H1 (cell line): Measurements from ENCODE around the gene CFDP1. TPM values are rescaled to one million over a fixed set of nuclear protein-coding genes. Genes with fewer than 3 reads are reported as not detected.

Experiments
- CBX8 ChIP-seq: fragments of 300-800, 300-1000 bp; sonication (generic); IDR thresholded peaks from 2 replicates; pipeline ENCODE4 v1.7.1; 2016; ENCODE audit warnings: low read depth, low read length, borderline replicate concordance
- CEBPB ChIP-seq: IDR thresholded peaks from 2 replicates; pipeline ENCODE4 v1.6.1; 2012; ENCODE audit warnings: low read depth, low read length
- CTCF ChIP-seq, 3 experiments: IDR thresholded peaks; 1 replicate in 2 of 3; 2 replicates in 1 of 3; pipeline versions ENCODE4 v1.5.1 to v1.6.1; 2011; ENCODE audit warnings: low read length in 3 of 3, mild to moderate bottlenecking in 3 of 3, inconsistent platforms in 2 of 3, low read depth in 1 of 3, moderate library complexity in 1 of 3; ENCODE audit not compliant: insufficient read depth in 1 of 3; ENCODE audit errors: control extremely low read depth in 1 of 3
- EGR1 ChIP-seq: IDR thresholded peaks from 2 replicates; pipeline ENCODE4 v1.6.1; 2011; ENCODE audit warnings: low read depth, low read length, borderline replicate concordance
- GABPA ChIP-seq: IDR thresholded peaks from 2 replicates; pipeline ENCODE4 v1.6.1; 2011; ENCODE audit warnings: mild to moderate bottlenecking, low read length, moderate library complexity, borderline replicate concordance; ENCODE audit not compliant: insufficient read depth
- GTF2F1 ChIP-seq: IDR thresholded peaks from 2 replicates; pipeline ENCODE4 v1.6.1; 2012; ENCODE audit warnings: low read depth, low read length, improper control_type of control experiment, borderline replicate concordance
- HDAC2 ChIP-seq, 2 experiments: fragments of 300-600 bp in 1 of 2; sonication (generic) in 1 of 2; IDR thresholded peaks; 2 replicates each; pipeline ENCODE4 v1.6.1; 2011 to 2012; ENCODE audit warnings: low read depth in 2 of 2, low read length in 2 of 2, mild to moderate bottlenecking in 2 of 2, moderate library complexity in 2 of 2, borderline replicate concordance in 1 of 2, inconsistent platforms in 1 of 2
- JUND ChIP-seq: IDR thresholded peaks from 2 replicates; pipeline ENCODE4 v1.6.1; 2011; ENCODE audit warnings: mild to moderate bottlenecking, improper control_type of control experiment, low read length
- KDM4A ChIP-seq: IDR thresholded peaks from one replicate; pipeline ENCODE4 v1.7.1; 2012; ENCODE audit warnings: low read depth, mild to moderate bottlenecking, moderate library complexity, low read length, inconsistent platforms; ENCODE audit not compliant: severe bottlenecking
- POLR2A ChIP-seq, 2 experiments: IDR thresholded peaks; 1 replicate in 1 of 2; 2 replicates in 1 of 2; pipeline ENCODE4 v1.6.1; 2011; ENCODE audit warnings: low read depth in 2 of 2, low read length in 2 of 2, mild to moderate bottlenecking in 2 of 2; ENCODE audit errors: control extremely low read depth in 1 of 2
- POLR2AphosphoS5 ChIP-seq: IDR thresholded peaks from 2 replicates; pipeline ENCODE4 v1.6.1; 2011; ENCODE audit warnings: low read depth, low read length
- POU5F1 ChIP-seq: IDR thresholded peaks from 2 replicates; pipeline ENCODE4 v1.6.1; 2011; ENCODE audit warnings: low read depth, mild to moderate bottlenecking, low read length, moderate library complexity
- RNF2 ChIP-seq: fragments of 200-900, 300-1000 bp; sonication (generic); IDR thresholded peaks from 2 replicates; pipeline ENCODE4 v1.7.1; 2016; ENCODE audit warnings: borderline replicate concordance, low read depth, mild to moderate bottlenecking, antibody characterized with exemption, low read length; ENCODE audit not compliant: poor library complexity, severe bottlenecking; ENCODE audit errors: missing control alignments
- SIX5 ChIP-seq: IDR thresholded peaks from 2 replicates; pipeline ENCODE4 v1.6.1; 2011; ENCODE audit warnings: mild to moderate bottlenecking, low read depth, low read length
- SP4 ChIP-seq: IDR thresholded peaks from 2 replicates; pipeline ENCODE4 v1.6.1; 2012; ENCODE audit warnings: low read length, inconsistent platforms
- SRF ChIP-seq: IDR thresholded peaks from 2 replicates; pipeline ENCODE4 v1.6.1; 2011; ENCODE audit warnings: mild to moderate bottlenecking, low read depth, low read length, moderate library complexity
- polyA plus RNA-seq, 7 experiments: library from polyadenylated mRNA; depleted of rRNA in 3 of 7; stranded (reverse) in 5 of 7; unstranded in 2 of 7; fragments of >200 nt in 5 of 7; fragments of 200-250 nt in 2 of 7; gene quantifications; 1 replicate in 5 of 7; 2 replicates in 1 of 7; 4 replicates in 1 of 7; pipeline versions ENCODE4 v1.2.1 to v1.2.3, GENCODE V29; 2011 to 2013; ENCODE audit warnings: missing spikeins in 2 of 7, mixed read lengths in 2 of 7
- total RNA-seq: library from RNA; stranded (reverse); fragmentation: NEBNext Ultra II Directional; extraction: Animal tissue kit (Norgen Biotek cat#: 25700); gene quantifications from 2 replicates; pipeline ENCODE4 v1.2.1, GENCODE V29; 2021

Gene CFDP1
- total and polyA plus RNA-seq, 2 of the 8 experiments (the other 6 are each of a cell fraction or from before 2014, with no cell fraction given), result 25.5 to 77.3 TPM

- no peak for TF ChIP-seq HDAC2 (IDR thresholded peaks at IDR 0.05; ENCODE audit: borderline replicate concordance in 1 of 2, low read depth in 2 of 2, low read length in 2 of 2)
- TF ChIP-seq CEBPB, result no peak
- no peak for TF ChIP-seq POU5F1
- TF ChIP-seq JUND, result no peak
- TF ChIP-seq POLR2AphosphoS5, result peak; percentile 73
- no peak for TF ChIP-seq CBX8
- TF ChIP-seq SP4, result no peak; the same call in 1 of the 2 replicates
- TF ChIP-seq POLR2A (IDR thresholded peaks at IDR 0.05; ENCODE audit: control extremely low read depth in 1 of 2, low read depth in 2 of 2, low read length in 2 of 2), result peak in 1 of 2 experiments; percentile 27; a peak in 2 of 3 replicates
- no peak for TF ChIP-seq GABPA
- TF ChIP-seq EGR1, result no peak
- no peak for TF ChIP-seq SIX5
- no peak for TF ChIP-seq CTCF (IDR thresholded peaks at IDR 0.05; ENCODE audit: control extremely low read depth in 1 of 3, insufficient read depth in 1 of 3, low read depth in 1 of 3, low read length in 3 of 3)
- no peak for TF ChIP-seq SRF
- TF ChIP-seq GTF2F1, result no peak
- no peak for TF ChIP-seq KDM4A
- TF ChIP-seq RNF2, result no peak
These were observed 570 bp upstream of the CFDP1 start (continued) for GRCh38 chr16:75433732-75434413.
